SH-SY5Y (cell line): ENCODE measurements around the gene LNP1.

ENCODE experiments used
- GATA2 ChIP-seq: IDR thresholded peaks from 2 replicates; pipeline ENCODE4 v1.6.1; 2011; ENCODE audit warnings: mild to moderate bottlenecking, low read depth, low read length
- GATA3 ChIP-seq: IDR thresholded peaks from 2 replicates; pipeline ENCODE4 v1.6.1; 2011; ENCODE audit warnings: low read depth, mild to moderate bottlenecking, low read length, moderate library complexity

GRCh38 chr3:100436951-100437350 lies 35.6 kb downstream of the LNP1 start:
- no peak for TF ChIP-seq GATA2
- no peak for TF ChIP-seq GATA3
